Left lung (tissue), 10 donors: ENCODE measurements around the gene RGS10. TPM values are rescaled to one million over a fixed set of nuclear protein-coding genes. Genes with fewer than 3 reads are reported as not detected.

ENCODE experiments used
- ATAC-seq: fragments of 200-7000 bp; cut with Tn5 transposase; one replicate; pipeline ENCODE4 v1.9.1; 2020; ENCODE audit warnings: moderate library complexity
- DNase-seq, 4 donors: peaks; one replicate each; pipeline ENCODE4 v3.0.0-alpha.2; 2013 to 2020
- H3K27ac ChIP-seq, 2 donors: fragments of 200-600 bp; sonication (generic) in 1 of 2; one replicate each; pipeline versions ENCODE4 v1.5.0 to v1.8.0; 2020 to 2021
- H3K27me3 ChIP-seq, 2 donors: fragments of 200-600 bp; sonication (generic) in 1 of 2; one replicate each; pipeline versions ENCODE4 v1.5.0 to v1.8.0; 2020 to 2021
- H3K36me3 ChIP-seq, 2 donors: fragments of 200-600 bp; sonication (generic) in 1 of 2; one replicate each; pipeline versions ENCODE4 v1.5.0 to v1.8.0; 2020 to 2021
- H3K4me1 ChIP-seq, 2 donors: fragments of 200-600 bp; one replicate each; pipeline ENCODE4 v1.8.0; 2021
- H3K4me3 ChIP-seq, 2 donors: fragments of 200-600 bp; sonication (generic) in 1 of 2; one replicate each; pipeline versions ENCODE4 v1.5.0 to v1.8.0; 2020 to 2021; ENCODE audit warnings: mild to moderate bottlenecking in 1 of 2
- H3K9me3 ChIP-seq, 2 donors: fragments of 200-600 bp; sonication (generic) in 1 of 2; one replicate each; pipeline versions ENCODE4 v1.5.0 to v1.8.0; 2020 to 2021
- intact Hi-C, 2 donors: fragments of 100-400 bp; cut with DNase I; formaldehyde crosslinking; loops; one replicate each; pipeline versions ENCODE4 v1.11.2 to v1.14.2; 2022
- polyA plus RNA-seq, 6 donors: library from polyadenylated mRNA; unstranded; fragments of 120-200 nt; gene quantifications; one replicate each; pipeline ENCODE4 v1.2.1, GENCODE V29; 2013; ENCODE audit not compliant: insufficient read length in 6 of 6
- total RNA-seq, 2 donors: library from RNA; stranded (reverse); fragmentation: NEBNext Ultra II Directional; extraction: Animal tissue kit (Norgen Biotek cat#: 25700); gene quantifications; one replicate each; pipeline ENCODE4 v1.2.1, GENCODE V29; 2021
- TF ChIP-seq, protein P1 (sequence below), 2 donors: fragments of 200-600 bp; sonication (generic) in 1 of 2; IDR thresholded peaks; one replicate each; pipeline versions ENCODE4 v1.5.0 to v1.8.0; 2021; ENCODE audit warnings: antibody characterized with exemption in 2 of 2
- donor health status: DM: no; HTN: yes; CAD: no.
- donor health status: DM: no; HTN: no; CAD: no.

Gene RGS10
- total and polyA plus RNA-seq, 8 donors: 9.8 to 26.7 (median 13.3) TPM

DNA sequence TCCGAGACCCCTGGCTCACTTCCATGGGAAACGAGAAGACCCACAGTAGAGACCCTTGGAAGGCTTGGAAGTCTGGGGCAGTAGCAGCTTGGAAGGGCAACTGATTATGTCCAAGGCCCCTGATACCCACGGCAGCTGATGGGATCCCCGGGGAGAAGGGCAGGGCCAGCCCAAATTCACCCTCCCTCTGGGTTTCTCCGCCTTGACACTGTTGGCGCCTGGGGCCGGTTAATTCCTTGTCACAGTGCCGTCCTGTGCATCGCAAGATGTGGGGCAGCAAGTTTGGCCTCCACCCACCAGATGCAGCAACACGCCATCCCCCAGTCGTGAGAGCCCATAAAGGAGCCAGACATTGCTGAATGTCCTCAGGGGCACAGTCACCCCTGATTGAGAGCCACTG, 89.2 kb downstream of the RGS10 start:
- no peak for DNase-seq
- H3K4me1 ChIP-seq: no peaks in the 10 kb centered on the region
- no peak for ATAC-seq
- intact Hi-C loops: no loop called here
- H3K36me3 ChIP-seq: peaks cover 0 to 54% of the 10 kb centered on the region in 2 donors
- no peak overlapping the region for H3K27ac ChIP-seq
- no peak overlapping the region for H3K4me3 ChIP-seq
- H3K9me3 ChIP-seq: no peaks in the 10 kb centered on the region
- TF ChIP-seq, protein P1, sequence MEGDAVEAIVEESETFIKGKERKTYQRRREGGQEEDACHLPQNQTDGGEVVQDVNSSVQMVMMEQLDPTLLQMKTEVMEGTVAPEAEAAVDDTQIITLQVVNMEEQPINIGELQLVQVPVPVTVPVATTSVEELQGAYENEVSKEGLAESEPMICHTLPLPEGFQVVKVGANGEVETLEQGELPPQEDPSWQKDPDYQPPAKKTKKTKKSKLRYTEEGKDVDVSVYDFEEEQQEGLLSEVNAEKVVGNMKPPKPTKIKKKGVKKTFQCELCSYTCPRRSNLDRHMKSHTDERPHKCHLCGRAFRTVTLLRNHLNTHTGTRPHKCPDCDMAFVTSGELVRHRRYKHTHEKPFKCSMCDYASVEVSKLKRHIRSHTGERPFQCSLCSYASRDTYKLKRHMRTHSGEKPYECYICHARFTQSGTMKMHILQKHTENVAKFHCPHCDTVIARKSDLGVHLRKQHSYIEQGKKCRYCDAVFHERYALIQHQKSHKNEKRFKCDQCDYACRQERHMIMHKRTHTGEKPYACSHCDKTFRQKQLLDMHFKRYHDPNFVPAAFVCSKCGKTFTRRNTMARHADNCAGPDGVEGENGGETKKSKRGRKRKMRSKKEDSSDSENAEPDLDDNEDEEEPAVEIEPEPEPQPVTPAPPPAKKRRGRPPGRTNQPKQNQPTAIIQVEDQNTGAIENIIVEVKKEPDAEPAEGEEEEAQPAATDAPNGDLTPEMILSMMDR (IDR thresholded peaks at IDR 0.05): no peak
- no peaks in the 10 kb centered on the region for H3K27me3 ChIP-seq

DNA sequence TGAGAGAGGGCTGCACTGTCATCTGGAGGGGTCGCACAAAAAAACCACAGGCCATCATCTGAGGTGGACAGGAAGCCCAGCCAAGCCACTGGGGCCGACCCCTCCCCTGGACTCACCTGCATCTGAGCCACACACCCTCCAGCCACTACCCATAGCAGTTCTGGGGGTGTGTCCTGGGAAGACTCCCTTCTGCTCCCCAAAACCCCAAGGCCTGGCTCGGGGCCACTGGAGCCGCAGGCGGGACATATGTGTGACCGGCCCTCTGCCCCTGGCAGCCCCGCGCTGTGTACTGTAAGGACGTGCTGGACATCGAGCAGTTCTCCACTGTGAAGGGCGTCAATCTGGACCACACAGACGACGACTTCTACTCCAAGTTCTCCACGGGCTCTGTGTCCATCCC, 90.1 kb downstream of the RGS10 start:
- peaks cover 0 to 63% of the 10 kb centered on the region in 2 donors for H3K36me3 ChIP-seq
- intact Hi-C loops: no loop called here
- H3K27ac ChIP-seq: no peak overlapping the region
- no peak overlapping the region for H3K4me3 ChIP-seq
- ATAC-seq (no peak), DNase-seq (no peak)
- no peaks in the 10 kb centered on the region for H3K27me3 ChIP-seq
- H3K9me3 ChIP-seq: no peaks in the 10 kb centered on the region
- TF ChIP-seq, protein P1 (IDR thresholded peaks at IDR 0.05): no peak
- H3K4me1 ChIP-seq: no peaks in the 10 kb centered on the region

DNA sequence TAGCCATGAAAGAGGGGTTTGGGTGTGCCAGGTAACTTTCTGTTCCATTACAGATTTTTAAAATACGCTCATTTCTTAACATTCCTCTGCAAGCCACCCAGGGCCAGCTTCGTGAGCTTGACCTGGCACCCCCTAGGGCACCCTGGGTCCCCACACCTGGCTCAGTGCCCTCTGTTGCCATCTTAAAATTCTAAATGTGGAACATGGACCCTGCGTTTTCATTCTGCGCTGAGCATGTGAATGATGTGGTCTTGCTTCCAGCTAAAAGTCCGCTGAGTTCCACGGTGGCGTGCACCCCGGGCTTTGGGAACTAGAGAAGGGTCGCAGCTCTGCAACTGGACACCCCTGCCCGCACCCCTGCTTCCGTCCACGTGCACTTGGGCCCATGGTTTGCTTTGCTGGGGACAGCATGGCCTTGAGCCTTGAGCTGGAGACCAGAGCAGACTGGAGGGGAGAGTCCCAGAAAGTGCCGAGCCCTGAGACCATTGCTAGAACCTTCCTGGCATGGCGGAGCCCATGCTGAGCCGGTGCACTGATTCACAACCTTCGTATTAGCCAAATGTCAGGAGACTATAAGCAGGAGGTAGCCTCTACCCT, 91.1 kb downstream of the RGS10 start:
- intact Hi-C loops: no loop called here
- Histone ChIP-seq H3K36me3 (peaks cover 0 to 66% of the 10 kb centered on the region in 2 donors), H3K4me3 (no peak overlapping the region)

DNA sequence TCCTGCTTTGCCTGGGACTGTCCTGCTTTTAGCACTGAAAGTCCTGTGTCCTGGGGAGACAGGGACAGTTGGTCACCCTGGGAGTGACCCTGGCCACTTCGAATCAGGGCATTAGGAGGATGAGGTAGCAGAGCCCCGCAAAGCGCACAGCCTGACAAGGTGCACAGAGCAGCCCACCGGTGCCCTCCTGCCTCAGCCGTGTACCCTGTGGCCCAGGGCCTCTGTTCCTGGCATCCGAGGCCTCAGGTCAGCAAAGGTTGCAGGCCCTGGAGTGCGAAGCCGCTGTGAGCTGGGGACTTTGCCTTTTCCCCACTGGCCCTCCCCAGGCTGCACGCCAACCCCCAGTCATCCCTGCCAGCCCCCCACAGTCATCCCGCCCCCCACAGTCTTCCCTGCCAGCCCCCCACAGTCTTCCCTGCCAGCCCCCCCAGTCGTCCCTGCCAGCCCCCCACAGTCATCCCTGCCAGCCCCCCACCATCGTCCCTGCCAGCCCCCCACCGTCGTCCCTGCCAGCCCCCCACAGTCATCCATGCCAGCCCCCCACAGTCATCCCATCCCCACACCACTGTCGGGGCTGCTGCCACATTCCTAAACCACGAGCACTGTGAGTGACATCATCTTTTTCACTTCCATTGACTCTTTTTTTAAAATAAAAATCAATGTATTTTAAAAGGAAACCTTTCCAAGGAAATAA, 91.8 kb downstream of the RGS10 start:
- Histone ChIP-seq H3K27me3 (no peaks in the 10 kb centered on the region), H3K4me3 (no peak overlapping the region), H3K9me3 (no peaks in the 10 kb centered on the region), H3K27ac (no peak overlapping the region), H3K36me3 (peaks cover 0 to 62% of the 10 kb centered on the region in 2 donors), H3K4me1 (no peaks in the 10 kb centered on the region)
- TF ChIP-seq, protein P1 (IDR thresholded peaks at IDR 0.05): no peak
- DNase-seq (no peak), ATAC-seq (no peak)
- intact Hi-C loops: no loop called here

More for the DNA sequence above, 91.1 kb downstream of the RGS10 start:
- no peak overlapping the region for H3K27ac ChIP-seq
- no peak for ATAC-seq
- no peaks in the 10 kb centered on the region for H3K9me3 ChIP-seq
- no peaks in the 10 kb centered on the region for H3K27me3 ChIP-seq
- TF ChIP-seq, protein P1 (IDR thresholded peaks at IDR 0.05): no peak
- H3K4me1 ChIP-seq: no peaks in the 10 kb centered on the region
- DNase-seq: no peak

Other genes starting within 250 kb of the RGS10 start
- 100 to 1,000 TPM; 101 to 108 TPM for gene TIAL1, start 54.2 kb upstream of the RGS10 start, total RNA-seq
- 100 to 1,000 TPM; 159 to 214 (median 206) TPM for gene TIAL1, start 54.2 kb upstream of the RGS10 start, polyA plus RNA-seq
- 10 to 100 TPM; 43.1 to 49.9 TPM for gene BAG3, start 108.7 kb upstream of the RGS10 start, total RNA-seq
- 10 to 100 TPM; 15.5 to 22.6 (median 18.7) TPM for gene BAG3, start 108.7 kb upstream of the RGS10 start, polyA plus RNA-seq
- gene INPP5F, start 183.3 kb upstream of the RGS10 start, total RNA-seq: 10 to 100 TPM; 10.9 to 18.6 TPM
- gene INPP5F, start 183.3 kb upstream of the RGS10 start, polyA plus RNA-seq: 10 to 100 TPM; 36.6 to 46.5 (median 42.6) TPM